Neural cell (in vitro differentiated cells): ENCODE measurements around the gene MXRA8. TPM values are rescaled to one million over a fixed set of nuclear protein-coding genes. Genes with fewer than 3 reads are reported as not detected.
A peak's percentile ranks its signal among the peaks of the same experiment; 100 is the strongest.
"Not testable (repeated sequence)": the region's sequence is repeated elsewhere in the genome, so short reads cannot be mapped to it uniquely, and the experiment has no call there.

Experiments
- H2AFZ ChIP-seq: fragments of 200-600, 300-800 bp; sonication (generic), shearing (Covaris generic); 2 replicates; pipeline ENCODE4 v1.6.0; 2014; ENCODE audit warnings: low read depth, mild to moderate bottlenecking, antibody characterized with exemption, low read length, moderate library complexity
- H3F3A ChIP-seq: fragments of 200-600 bp; shearing (Covaris generic); 2 replicates; pipeline ENCODE4 v1.6.1; 2016; ENCODE audit warnings: mild to moderate bottlenecking, moderate library complexity, mixed read lengths, antibody characterized with exemption, low read length; ENCODE audit not compliant: insufficient read depth, poor library complexity, severe bottlenecking
- H3K27ac ChIP-seq: fragments of 200-600, 300-800 bp; sonication (generic), shearing (Covaris generic); 2 replicates; pipeline ENCODE4 v1.5.1; 2014; ENCODE audit warnings: mild to moderate bottlenecking, low read length, moderate library complexity
- H3K27me3 ChIP-seq: fragments of 300-800, 200-600 bp; sonication (generic), shearing (Covaris generic); 2 replicates; pipeline ENCODE4 v1.6.0; 2014; ENCODE audit warnings: mild to moderate bottlenecking, low read depth, low read length, moderate library complexity; ENCODE audit not compliant: insufficient read depth
- H3K36me3 ChIP-seq: fragments of 300-800, 200-600 bp; sonication (generic), shearing (Covaris generic); 2 replicates; pipeline ENCODE4 v1.5.1; 2014; ENCODE audit warnings: mild to moderate bottlenecking, antibody characterized with exemption, low read length, moderate library complexity; ENCODE audit not compliant: insufficient read depth
- H3K4me2 ChIP-seq: fragments of 300-800, 200-600 bp; sonication (generic), shearing (Covaris generic); 2 replicates; pipeline ENCODE4 v1.6.0; 2014; ENCODE audit warnings: mild to moderate bottlenecking, low read length
- H3K4me3 ChIP-seq: fragments of 300-800, 200-600 bp; sonication (generic), shearing (Covaris generic); 2 replicates; pipeline ENCODE4 v1.5.1; 2014; ENCODE audit warnings: mild to moderate bottlenecking, low read length, moderate library complexity
- H3K79me2 ChIP-seq: fragments of 200-600 bp; shearing (Covaris generic); replicated peaks from 2 replicates; pipeline ENCODE4 v1.6.0; 2014; ENCODE audit warnings: mild to moderate bottlenecking, low read length, moderate library complexity; ENCODE audit not compliant: insufficient read depth
- H3K9ac ChIP-seq: fragments of 300-800, 200-600 bp; sonication (generic), shearing (Covaris generic); 2 replicates; pipeline ENCODE4 v1.6.1; 2016; ENCODE audit warnings: mild to moderate bottlenecking, low read length, mixed read lengths
- H3K9me2 ChIP-seq: fragments of 200-600 bp; shearing (Covaris generic); 2 replicates; pipeline ENCODE4 v1.6.1; 2016; ENCODE audit warnings: mild to moderate bottlenecking, low read length, mixed read lengths; ENCODE audit not compliant: insufficient read depth
- H3K9me3 ChIP-seq: fragments of 200-600, 300-800 bp; sonication (generic), shearing (Covaris generic); 2 replicates; pipeline ENCODE4 v1.6.1; 2016; ENCODE audit warnings: mild to moderate bottlenecking, mixed run types, low read length, moderate library complexity, mixed read lengths
- H4K20me1 ChIP-seq: fragments of 200-600 bp; shearing (Covaris generic); 2 replicates; pipeline ENCODE4 v1.6.1; 2016; ENCODE audit warnings: mild to moderate bottlenecking, mixed run types; ENCODE audit not compliant: insufficient read depth
- MXI1 ChIP-seq: fragments of 450-650 bp; conservative IDR thresholded peaks from 2 replicates; pipeline ENCODE4 v1.6.1; 2014; ENCODE audit warnings: antibody characterized with exemption, mild to moderate bottlenecking; ENCODE audit not compliant: poor library complexity, severe bottlenecking
- POLR2AphosphoS5 ChIP-seq: IDR thresholded peaks from 2 replicates; pipeline ENCODE4 v1.6.1; 2012
- RAD21 ChIP-seq: fragments of 450-650 bp; conservative IDR thresholded peaks from 2 replicates; pipeline ENCODE4 v1.6.1; 2014; ENCODE audit warnings: antibody characterized with exemption, mild to moderate bottlenecking, moderate library complexity
- REST ChIP-seq: IDR thresholded peaks from 2 replicates; pipeline ENCODE4 v1.6.1; 2012; ENCODE audit warnings: borderline replicate concordance
- SMC3 ChIP-seq: fragments of 450-650 bp; conservative IDR thresholded peaks from 2 replicates; pipeline ENCODE4 v1.6.1; 2014; ENCODE audit warnings: antibody characterized with exemption, mild to moderate bottlenecking, moderate library complexity; ENCODE audit not compliant: poor library complexity
- TAF1 ChIP-seq: IDR thresholded peaks from 2 replicates; pipeline ENCODE4 v1.6.1; 2012; ENCODE audit warnings: low read depth
- polyA plus RNA-seq: library from polyadenylated mRNA; depleted of rRNA; stranded (reverse); fragments of >200 nt; gene quantifications from 2 replicates; pipeline ENCODE4 v1.2.3, GENCODE V29; 2014
- TF ChIP-seq, protein P1 (sequence below): fragments of 450-650 bp; IDR thresholded peaks from 2 replicates; pipeline ENCODE4 v1.5.1; 2014; ENCODE audit warnings: antibody characterized with exemption, mild to moderate bottlenecking, moderate library complexity; ENCODE audit not compliant: poor library complexity, severe bottlenecking

The MXRA8 gene
- polyA plus RNA-seq, 1 donor from 2014 or later = 1.7 TPM

GRCh38 chr1:1403653-1404052, 45.3 kb upstream of the MXRA8 start:
- Histone ChIP-seq H4K20me1 (no peaks in the 10 kb centered on the region), H3K4me2 (no peak overlapping the region), H3K79me2 (peaks cover 39% of the 10 kb centered on the region), H3K27ac (no peak overlapping the region), H3K27me3 (no peaks in the 10 kb centered on the region), H3F3A (no peaks in the 10 kb centered on the region), H3K9ac (no peak overlapping the region), H3K4me3 (no peak overlapping the region), H2AFZ (no peak overlapping the region), H3K36me3 (no peaks in the 10 kb centered on the region), H3K9me2 (no peaks in the 10 kb centered on the region), H3K9me3 (no peaks in the 10 kb centered on the region)
- no peak for TF ChIP-seq SMC3
- TF ChIP-seq TAF1 = no peak
- TF ChIP-seq POLR2AphosphoS5 = no peak
- TF ChIP-seq, protein P1, sequence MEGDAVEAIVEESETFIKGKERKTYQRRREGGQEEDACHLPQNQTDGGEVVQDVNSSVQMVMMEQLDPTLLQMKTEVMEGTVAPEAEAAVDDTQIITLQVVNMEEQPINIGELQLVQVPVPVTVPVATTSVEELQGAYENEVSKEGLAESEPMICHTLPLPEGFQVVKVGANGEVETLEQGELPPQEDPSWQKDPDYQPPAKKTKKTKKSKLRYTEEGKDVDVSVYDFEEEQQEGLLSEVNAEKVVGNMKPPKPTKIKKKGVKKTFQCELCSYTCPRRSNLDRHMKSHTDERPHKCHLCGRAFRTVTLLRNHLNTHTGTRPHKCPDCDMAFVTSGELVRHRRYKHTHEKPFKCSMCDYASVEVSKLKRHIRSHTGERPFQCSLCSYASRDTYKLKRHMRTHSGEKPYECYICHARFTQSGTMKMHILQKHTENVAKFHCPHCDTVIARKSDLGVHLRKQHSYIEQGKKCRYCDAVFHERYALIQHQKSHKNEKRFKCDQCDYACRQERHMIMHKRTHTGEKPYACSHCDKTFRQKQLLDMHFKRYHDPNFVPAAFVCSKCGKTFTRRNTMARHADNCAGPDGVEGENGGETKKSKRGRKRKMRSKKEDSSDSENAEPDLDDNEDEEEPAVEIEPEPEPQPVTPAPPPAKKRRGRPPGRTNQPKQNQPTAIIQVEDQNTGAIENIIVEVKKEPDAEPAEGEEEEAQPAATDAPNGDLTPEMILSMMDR = no peak

DNA sequence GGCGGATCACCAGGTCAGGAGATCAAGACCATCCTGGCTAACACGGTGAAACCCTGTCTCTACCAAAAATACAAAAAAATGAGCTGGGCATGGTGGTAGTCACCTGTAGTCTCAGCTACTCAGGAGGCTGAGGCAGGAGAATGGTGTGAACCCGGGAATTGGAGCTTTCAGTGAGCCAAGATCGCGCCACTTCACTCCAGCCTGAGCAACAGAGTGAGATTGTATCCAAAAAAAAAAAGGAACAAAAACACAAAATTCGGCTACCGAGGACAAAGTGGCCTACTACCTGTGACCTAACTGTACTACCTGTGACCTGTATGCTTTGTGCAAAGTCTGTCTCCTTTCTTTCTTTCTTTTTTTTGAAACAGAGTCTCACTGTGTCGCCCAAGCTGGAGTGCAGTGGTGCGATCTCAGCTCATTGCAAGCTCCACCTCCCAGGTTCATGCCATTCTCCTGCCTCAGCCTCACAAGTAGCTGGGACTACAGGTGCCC, 44.6 kb upstream of the MXRA8 start:
- not testable (repeated sequence) for H3K9me3 ChIP-seq, H3K27ac ChIP-seq, H3K4me3 ChIP-seq, H3K27me3 ChIP-seq, H3K36me3 ChIP-seq, H3F3A ChIP-seq, H2AFZ ChIP-seq, H3K4me2 ChIP-seq, H3K9me2 ChIP-seq, H4K20me1 ChIP-seq, H3K9ac ChIP-seq
- peaks cover 39% of the 10 kb centered on the region for H3K79me2 ChIP-seq

- Histone ChIP-seq H3F3A (no peaks in the 10 kb centered on the region), H3K9me3 (no peaks in the 10 kb centered on the region), H3K79me2 (peaks cover 41% of the 10 kb centered on the region), H3K4me2 (no peak overlapping the region), H2AFZ (no peak overlapping the region), H3K27me3 (no peaks in the 10 kb centered on the region), H3K36me3 (no peaks in the 10 kb centered on the region), H3K27ac (no peak overlapping the region), H3K9ac (no peak overlapping the region), H3K9me2 (no peaks in the 10 kb centered on the region), H4K20me1 (no peaks in the 10 kb centered on the region), H3K4me3 (no peak overlapping the region)
- TF ChIP-seq SMC3 (no peak), MXI1 (no peak), TAF1 (no peak), REST (no peak), POLR2AphosphoS5 (no peak), RAD21 (no peak)
- TF ChIP-seq, protein P1 = peak; percentile 52
Measured at GRCh38 chr1:1402072-1402900, 43.9 kb upstream of the MXRA8 start.
